HG03025 (cell line): ENCODE data around the gene HM13.
"Not testable (repeated sequence)": the region's sequence is repeated elsewhere in the genome, so short reads cannot be mapped to it uniquely, and the experiment has no call there.

ENCODE experiments used
- ATAC-seq: cut with Tn5 transposase; IDR thresholded peaks from one replicate; pipeline ENCODE4 v1.9.1; 2021; ENCODE audit warnings: mild to moderate bottlenecking, moderate library complexity; ENCODE audit not compliant: unreplicated experiment, low FRiP score

Gene HM13

GRCh38 chr20:31514154-31515071, at the start of gene HM13:
HM13 (plus strand) TSS chr20:31514442; CDS start chr20:31514552, 110 bp downstream.
- peak; percentile 86 for ATAC-seq

- not testable (repeated sequence) for ATAC-seq
Measured at GRCh38 chr20:31470946-31471345, 43.3 kb upstream of the HM13 start.

GRCh38 chr20:31472395-31473330, 41.6 kb upstream of the HM13 start:
- no peak for ATAC-seq

- ATAC-seq, result peak; percentile 23
Measured at GRCh38 chr20:31473331-31474096, 40.7 kb upstream of the HM13 start.

- peak; percentile 68 for ATAC-seq
Measured at GRCh38 chr20:31474097-31474436, 40.2 kb upstream of the HM13 start.

- ATAC-seq, result no peak
Measured at GRCh38 chr20:31474758-31475427, 39.3 kb upstream of the HM13 start, which contains the start of the genes DEFB124 and REM1. DEFB124 (minus strand) TSS chr20:31475127; CDS start chr20:31473013, 2,114 bp downstream. REM1 (plus strand) TSS chr20:31475288; CDS start chr20:31476446, 1,158 bp downstream.

GRCh38 chr20:31475472-31476293, 38.6 kb upstream of the HM13 start:
- ATAC-seq, result no peak

GRCh38 chr20:31476294-31476585, 38.0 kb upstream of the HM13 start:
- ATAC-seq, result no peak

GRCh38 chr20:31476643-31477215, 37.5 kb upstream of the HM13 start:
- no peak for ATAC-seq

- no peak for ATAC-seq
Measured at GRCh38 chr20:31484001-31484400, 30.2 kb upstream of the HM13 start.

GRCh38 chr20:31485450-31486339, 28.5 kb upstream of the HM13 start:
- ATAC-seq, result no peak

- no peak for ATAC-seq
Measured at GRCh38 chr20:31488115-31488514, 26.1 kb upstream of the HM13 start.

GRCh38 chr20:31489152-31489551, 25.1 kb upstream of the HM13 start:
- ATAC-seq, result no peak

GRCh38 chr20:31490752-31491151, 23.5 kb upstream of the HM13 start:
- ATAC-seq, result no peak

GRCh38 chr20:31494131-31494530, 20.1 kb upstream of the HM13 start:
- no peak for ATAC-seq

- ATAC-seq, result no peak
Measured at GRCh38 chr20:31496761-31497295, 17.4 kb upstream of the HM13 start.

- ATAC-seq, result no peak
Measured at GRCh38 chr20:31497838-31498540, 16.3 kb upstream of the HM13 start.
